ENCODE measurements around the gene FZD10. TPM values are rescaled to one million over a fixed set of nuclear protein-coding genes. Genes with fewer than 3 reads are reported as not detected.

FZD10 gene
- total RNA-seq, 1 experiment from 2014 or later: not detected

DNA sequence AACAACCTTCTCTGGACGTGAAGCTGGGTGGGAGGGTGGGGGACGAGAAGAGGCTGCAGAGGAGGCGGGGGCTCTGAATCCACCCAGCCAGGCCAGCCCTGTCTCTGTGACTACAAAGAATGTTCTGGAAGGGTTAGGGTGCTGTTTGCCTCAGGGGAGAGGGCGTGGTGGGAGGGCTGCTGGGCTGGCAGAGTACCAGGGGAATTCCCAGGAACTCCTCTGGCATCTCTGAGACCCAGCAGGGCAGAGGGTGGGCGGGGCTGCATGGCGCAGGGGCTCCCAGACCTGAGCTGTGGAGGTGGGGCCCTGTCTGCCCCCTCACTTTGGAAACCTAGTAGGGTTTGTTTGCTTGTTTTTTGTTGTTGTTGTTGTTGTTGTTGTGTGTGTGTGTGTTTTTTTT lies 45.5 kb upstream of the FZD10 start:
- H3K27ac ChIP-seq: no peak overlapping the region
- intact Hi-C loops (cut with micrococcal nuclease; ENCODE audit: unreplicated experiment): no loop called here

GRCh38 chr12:130117233-130117632 lies 45.0 kb upstream of the FZD10 start:
- Histone ChIP-seq H3K9me3 (ENCODE audit: insufficient read depth, low read depth) (no peaks in the 10 kb centered on the region), H4K20me1 (ENCODE audit: insufficient read depth) (no peaks in the 10 kb centered on the region), H3K79me2 (ENCODE audit: low read depth) (no peaks in the 10 kb centered on the region), H2AFZ (no peak overlapping the region), H3K4me2 (no peak overlapping the region), H3K27me3 (ENCODE audit: insufficient read depth, low read depth) (peaks cover 59% of the 10 kb centered on the region), H3K36me3 (ENCODE audit: low read depth) (no peaks in the 10 kb centered on the region), H3K9me2 (ENCODE audit: insufficient read depth) (no peaks in the 10 kb centered on the region), H3K27ac (no peak overlapping the region), H3K4me3 (no peak overlapping the region), H3F3A (ENCODE audit: insufficient read depth, low read depth) (no peaks in the 10 kb centered on the region), H3K4me1 (replicated peaks; ENCODE audit: insufficient read depth) (no peaks in the 10 kb centered on the region)
- DNase-seq: no peak
- no peak for TF ChIP-seq EZH2 (IDR thresholded peaks at IDR 0.05; ENCODE audit: low read depth)
- no peak for TF ChIP-seq CTCF (conservative IDR thresholded peaks at IDR 0.05)
- CTCF ChIA-PET: no interaction called here
- POLR2A ChIA-PET (ENCODE audit: unreplicated experiment): no interaction called here
- intact Hi-C loops (cut with micrococcal nuclease; ENCODE audit: unreplicated experiment): no loop called here
- BruUV-seq (replicated peaks): no TSS peak

More for the DNA sequence above, 45.5 kb upstream of the FZD10 start:
- no peak overlapping the region for H3K4me2 ChIP-seq
- DNase-seq: no peak
- no peaks in the 10 kb centered on the region for H3K36me3 ChIP-seq (ENCODE audit: low read depth)
- no peaks in the 10 kb centered on the region for H3K4me1 ChIP-seq (replicated peaks; ENCODE audit: insufficient read depth)
- CTCF ChIA-PET: no interaction called here
- H3K79me2 ChIP-seq (ENCODE audit: low read depth): no peaks in the 10 kb centered on the region
- TF ChIP-seq CTCF (conservative IDR thresholded peaks at IDR 0.05) (no peak), EZH2 (IDR thresholded peaks at IDR 0.05; ENCODE audit: low read depth) (no peak)
- H3K9me3 ChIP-seq (ENCODE audit: insufficient read depth, low read depth): no peaks in the 10 kb centered on the region
- BruUV-seq (replicated peaks): no TSS peak
- no peaks in the 10 kb centered on the region for H3K9me2 ChIP-seq (ENCODE audit: insufficient read depth)
- no peaks in the 10 kb centered on the region for H4K20me1 ChIP-seq (ENCODE audit: insufficient read depth)
- H2AFZ ChIP-seq: no peak overlapping the region
- peaks cover 61% of the 10 kb centered on the region for H3K27me3 ChIP-seq (ENCODE audit: insufficient read depth, low read depth)
- POLR2A ChIA-PET (ENCODE audit: unreplicated experiment): no interaction called here
- H3K4me3 ChIP-seq: no peak overlapping the region
- H3F3A ChIP-seq (ENCODE audit: insufficient read depth, low read depth): no peaks in the 10 kb centered on the region

DNA sequence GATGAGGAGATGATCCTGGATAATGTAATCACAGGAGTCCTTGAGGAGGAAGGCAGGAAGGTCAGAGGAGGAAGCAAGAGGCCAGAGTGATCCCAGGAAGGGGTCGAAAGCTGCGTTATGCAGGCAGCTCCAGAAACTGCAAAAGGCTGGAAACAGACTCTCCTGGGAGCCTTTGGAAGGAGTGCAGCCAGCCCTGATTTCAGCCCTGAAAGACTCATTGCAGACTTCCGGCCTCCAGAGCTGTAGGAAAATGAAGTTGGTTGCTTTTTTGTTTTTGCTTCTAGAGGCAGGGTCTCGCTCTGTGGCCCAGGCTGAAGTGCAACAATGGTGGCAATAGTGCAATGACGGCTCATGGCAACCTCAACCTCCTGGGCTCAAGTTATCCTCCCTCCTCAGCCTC lies 44.6 kb upstream of the FZD10 start:
- no peaks in the 10 kb centered on the region for H3K9me3 ChIP-seq (ENCODE audit: insufficient read depth, low read depth)
- no peaks in the 10 kb centered on the region for H3K4me1 ChIP-seq (replicated peaks; ENCODE audit: insufficient read depth)
- BruUV-seq (replicated peaks): no TSS peak
- no peaks in the 10 kb centered on the region for H4K20me1 ChIP-seq (ENCODE audit: insufficient read depth)
- no peak overlapping the region for H3K4me3 ChIP-seq
- DNase-seq: no peak
- H3K79me2 ChIP-seq (ENCODE audit: low read depth): no peaks in the 10 kb centered on the region
- TF ChIP-seq CTCF (conservative IDR thresholded peaks at IDR 0.05) (no peak), EZH2 (IDR thresholded peaks at IDR 0.05; ENCODE audit: low read depth) (no peak)
- ChIA-PET POLR2A (ENCODE audit: unreplicated experiment) (no interaction called here), CTCF (no interaction called here)
- H3F3A ChIP-seq (ENCODE audit: insufficient read depth, low read depth): no peaks in the 10 kb centered on the region
- H3K27ac ChIP-seq: no peak overlapping the region
- intact Hi-C loops (cut with micrococcal nuclease; ENCODE audit: unreplicated experiment): no loop called here
- no peaks in the 10 kb centered on the region for H3K36me3 ChIP-seq (ENCODE audit: low read depth)
- no peak overlapping the region for H3K4me2 ChIP-seq
- no peak overlapping the region for H2AFZ ChIP-seq
- no peaks in the 10 kb centered on the region for H3K9me2 ChIP-seq (ENCODE audit: insufficient read depth)
- H3K27me3 ChIP-seq (ENCODE audit: insufficient read depth, low read depth): peaks cover 60% of the 10 kb centered on the region
